Upper lobe of right lung (tissue), 1 donor: ENCODE results near the gene PXDC1. TPM values are rescaled to one million over a fixed set of nuclear protein-coding genes. Genes with fewer than 3 reads are reported as not detected.
A peak's percentile ranks its signal among the peaks of the same experiment; 100 is the strongest.

Experiments
- ATAC-seq: fragments of 200-7000 bp; cut with Tn5 transposase; one replicate; pipeline ENCODE4 v1.9.1; 2020; ENCODE audit warnings: mild to moderate bottlenecking, moderate library complexity
- DNase-seq: peaks from one replicate; pipeline ENCODE4 v3.0.0-alpha.2; 2020
- H3K27ac ChIP-seq: fragments of 200-600 bp; one replicate; pipeline ENCODE4 v1.8.0; 2022
- H3K27me3 ChIP-seq: fragments of 200-600 bp; one replicate; pipeline ENCODE4 v1.8.0; 2022; ENCODE audit warnings: mild to moderate bottlenecking
- H3K36me3 ChIP-seq: fragments of 200-600 bp; one replicate; pipeline ENCODE4 v1.8.0; 2022
- H3K4me1 ChIP-seq: fragments of 200-600 bp; one replicate; pipeline ENCODE4 v1.8.0; 2022
- H3K4me3 ChIP-seq: fragments of 200-600 bp; one replicate; pipeline ENCODE4 v1.8.0; 2022; ENCODE audit warnings: mild to moderate bottlenecking
- H3K9me3 ChIP-seq: fragments of 200-600 bp; one replicate; pipeline ENCODE4 v1.8.0; 2022
- intact Hi-C: fragments of 100-400 bp; cut with DNase I; formaldehyde crosslinking; loops from one replicate; pipeline ENCODE4 v1.11.0; 2022
- long read RNA-seq: library from polyadenylated mRNA; unstranded; transcript quantifications from one replicate; pipeline ENCODE4 v2.0.0, GENCODE V29; 2021
- total RNA-seq: library from RNA; stranded (reverse); fragmentation: NEBNext Ultra II Directional; extraction: Animal tissue kit (Norgen Biotek cat#: 25700); gene quantifications from one replicate; pipeline ENCODE4 v1.2.1, GENCODE V29; 2021
- TF ChIP-seq, protein P1 (sequence below): fragments of 200-600 bp; IDR thresholded peaks from one replicate; pipeline ENCODE4 v1.8.0; 2022; ENCODE audit warnings: antibody characterized with exemption
- donor health status: DM: no; HTN: yes; CAD: no; lungs with severe emphysema.

The PXDC1 gene, protein sequence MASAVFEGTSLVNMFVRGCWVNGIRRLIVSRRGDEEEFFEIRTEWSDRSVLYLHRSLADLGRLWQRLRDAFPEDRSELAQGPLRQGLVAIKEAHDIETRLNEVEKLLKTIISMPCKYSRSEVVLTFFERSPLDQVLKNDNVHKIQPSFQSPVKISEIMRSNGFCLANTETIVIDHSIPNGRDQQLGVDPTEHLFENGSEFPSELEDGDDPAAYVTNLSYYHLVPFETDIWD
- 70.8 TPM for total RNA-seq
- long read RNA-seq, transcript PXDC1-202 (5 exons, 2,190 nt): major isoform, 142 of 171 reads
- long read RNA-seq, partial matches to known transcripts: 7 of 171 reads
- long read RNA-seq, other reads (novel, unspliced or antisense): 22 of 171 reads

DNA sequence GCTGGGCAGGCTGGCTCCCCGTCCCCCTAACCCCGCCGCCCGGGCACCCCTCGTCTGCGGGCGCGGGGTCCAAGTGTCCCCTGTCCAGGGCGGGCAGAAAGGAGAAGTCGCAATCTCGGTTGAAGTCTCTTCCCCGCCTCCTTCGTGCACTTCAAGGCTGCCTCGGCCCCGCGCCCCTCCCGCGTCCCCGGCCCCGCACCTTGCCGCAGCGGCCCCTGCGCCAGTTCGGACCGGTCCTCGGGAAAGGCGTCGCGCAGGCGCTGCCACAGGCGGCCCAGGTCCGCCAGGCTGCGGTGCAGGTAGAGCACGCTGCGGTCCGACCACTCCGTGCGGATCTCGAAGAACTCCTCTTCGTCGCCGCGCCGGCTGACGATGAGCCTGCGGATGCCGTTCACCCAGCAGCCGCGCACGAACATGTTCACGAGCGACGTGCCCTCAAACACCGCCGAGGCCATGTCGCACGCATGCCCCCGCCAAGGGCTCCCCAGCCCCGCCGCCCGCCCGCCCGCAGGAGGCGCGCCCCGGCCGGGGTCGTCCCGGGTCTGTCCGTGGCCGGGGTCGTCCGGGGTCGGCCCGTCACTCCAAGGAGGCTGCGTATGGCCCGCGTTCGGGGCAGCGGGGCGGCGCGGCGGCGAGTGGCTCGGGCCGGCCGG lies at the start of gene PXDC1:
Gene PXDC1 (minus strand): TSS at position 637 of the 653 bp plus-strand sequence. CDS start 182 bp downstream, at position 455.
- H3K4me1 ChIP-seq: peaks cover 41% of the 10 kb centered on the region
- TF ChIP-seq, protein P1, sequence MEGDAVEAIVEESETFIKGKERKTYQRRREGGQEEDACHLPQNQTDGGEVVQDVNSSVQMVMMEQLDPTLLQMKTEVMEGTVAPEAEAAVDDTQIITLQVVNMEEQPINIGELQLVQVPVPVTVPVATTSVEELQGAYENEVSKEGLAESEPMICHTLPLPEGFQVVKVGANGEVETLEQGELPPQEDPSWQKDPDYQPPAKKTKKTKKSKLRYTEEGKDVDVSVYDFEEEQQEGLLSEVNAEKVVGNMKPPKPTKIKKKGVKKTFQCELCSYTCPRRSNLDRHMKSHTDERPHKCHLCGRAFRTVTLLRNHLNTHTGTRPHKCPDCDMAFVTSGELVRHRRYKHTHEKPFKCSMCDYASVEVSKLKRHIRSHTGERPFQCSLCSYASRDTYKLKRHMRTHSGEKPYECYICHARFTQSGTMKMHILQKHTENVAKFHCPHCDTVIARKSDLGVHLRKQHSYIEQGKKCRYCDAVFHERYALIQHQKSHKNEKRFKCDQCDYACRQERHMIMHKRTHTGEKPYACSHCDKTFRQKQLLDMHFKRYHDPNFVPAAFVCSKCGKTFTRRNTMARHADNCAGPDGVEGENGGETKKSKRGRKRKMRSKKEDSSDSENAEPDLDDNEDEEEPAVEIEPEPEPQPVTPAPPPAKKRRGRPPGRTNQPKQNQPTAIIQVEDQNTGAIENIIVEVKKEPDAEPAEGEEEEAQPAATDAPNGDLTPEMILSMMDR: no peak

DNA sequence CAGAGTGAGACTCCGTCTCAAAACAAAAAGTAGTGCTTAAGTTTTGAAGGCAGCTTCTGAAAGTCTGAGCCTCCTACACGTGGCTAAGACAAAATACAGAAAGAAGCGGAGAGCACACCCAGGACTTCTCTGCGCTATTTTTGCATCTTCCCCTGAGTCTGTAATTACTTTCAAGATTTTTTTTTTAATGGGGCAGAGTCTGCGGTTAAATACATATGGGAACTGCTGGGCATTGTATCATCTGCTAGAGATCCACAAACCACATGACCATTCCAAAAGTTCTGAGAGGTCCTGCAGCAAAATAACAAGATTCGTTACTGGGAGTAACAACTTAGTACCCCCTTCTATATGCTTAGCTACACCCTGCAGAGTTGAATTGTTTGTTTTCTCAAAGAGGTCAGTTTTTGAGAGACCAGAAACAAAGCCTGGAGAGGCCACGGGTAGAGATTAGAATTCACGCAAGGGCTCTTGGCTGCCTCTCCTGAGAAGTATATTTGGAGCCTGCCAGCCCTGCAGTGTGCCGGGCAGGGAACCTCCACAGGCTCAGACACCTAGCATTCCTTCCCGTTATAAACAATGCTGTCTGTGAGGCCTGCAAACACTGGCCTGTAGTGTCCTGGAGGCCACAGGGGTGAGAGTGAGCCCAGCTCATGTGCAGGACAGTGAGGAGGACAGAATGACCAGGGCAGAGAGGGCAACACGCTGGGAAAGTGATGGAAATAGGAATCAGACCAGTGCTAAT lies 49.5 kb upstream of the PXDC1 start:
- Histone ChIP-seq H3K27me3 (no peaks in the 10 kb centered on the region), H3K4me1 (peaks cover 45% of the 10 kb centered on the region)
- no peak for DNase-seq

More for the DNA sequence above, at the start of gene PXDC1:
- DNase-seq (peak; percentile 75), ATAC-seq (peak; percentile 1)
- no peaks in the 10 kb centered on the region for H3K36me3 ChIP-seq
- H3K27ac ChIP-seq: peak within 1 kb of the TSS; percentile 98
- intact Hi-C loops: no loop called here
- H3K27me3 ChIP-seq: no peaks in the 10 kb centered on the region
- H3K4me3 ChIP-seq: peak within 1 kb of the TSS; percentile 81
- H3K9me3 ChIP-seq: no peaks in the 10 kb centered on the region

DNA sequence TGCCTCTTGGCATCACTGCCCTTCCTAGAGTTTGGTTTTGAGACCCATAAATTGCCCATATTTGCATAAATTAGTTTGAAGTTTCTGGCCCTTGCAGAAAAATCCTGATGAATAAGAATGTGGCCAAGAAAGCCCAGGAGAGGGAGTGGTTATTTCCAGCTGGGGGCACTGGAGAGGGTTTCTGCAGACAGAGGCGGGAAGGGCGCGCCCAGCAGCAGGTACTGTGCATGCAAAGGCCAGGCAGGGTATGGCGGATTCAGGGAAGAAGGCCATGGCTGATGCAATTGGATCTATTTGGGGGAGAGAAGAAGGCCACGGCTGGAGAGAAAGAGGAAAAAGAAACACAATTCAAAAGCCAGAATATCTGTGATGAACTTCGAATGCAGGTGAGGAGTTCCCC lies 48.2 kb upstream of the PXDC1 start:
- no peaks in the 10 kb centered on the region for H3K9me3 ChIP-seq
- TF ChIP-seq, protein P1: no peak
- H3K4me1 ChIP-seq: peaks cover 48% of the 10 kb centered on the region
- intact Hi-C loops: no loop called here
- DNase-seq (no peak), ATAC-seq (no peak)
- H3K27ac ChIP-seq: no peak overlapping the region
- H3K36me3 ChIP-seq: no peaks in the 10 kb centered on the region
- no peak overlapping the region for H3K4me3 ChIP-seq
- no peaks in the 10 kb centered on the region for H3K27me3 ChIP-seq

More for the DNA sequence above, 49.5 kb upstream of the PXDC1 start:
- ATAC-seq: peak; percentile 76
- intact Hi-C loops: no loop called here
- TF ChIP-seq, protein P1: no peak
- H3K4me3 ChIP-seq: no peak overlapping the region
- H3K36me3 ChIP-seq: no peaks in the 10 kb centered on the region
- H3K27ac ChIP-seq: no peak overlapping the region
- no peaks in the 10 kb centered on the region for H3K9me3 ChIP-seq

DNA sequence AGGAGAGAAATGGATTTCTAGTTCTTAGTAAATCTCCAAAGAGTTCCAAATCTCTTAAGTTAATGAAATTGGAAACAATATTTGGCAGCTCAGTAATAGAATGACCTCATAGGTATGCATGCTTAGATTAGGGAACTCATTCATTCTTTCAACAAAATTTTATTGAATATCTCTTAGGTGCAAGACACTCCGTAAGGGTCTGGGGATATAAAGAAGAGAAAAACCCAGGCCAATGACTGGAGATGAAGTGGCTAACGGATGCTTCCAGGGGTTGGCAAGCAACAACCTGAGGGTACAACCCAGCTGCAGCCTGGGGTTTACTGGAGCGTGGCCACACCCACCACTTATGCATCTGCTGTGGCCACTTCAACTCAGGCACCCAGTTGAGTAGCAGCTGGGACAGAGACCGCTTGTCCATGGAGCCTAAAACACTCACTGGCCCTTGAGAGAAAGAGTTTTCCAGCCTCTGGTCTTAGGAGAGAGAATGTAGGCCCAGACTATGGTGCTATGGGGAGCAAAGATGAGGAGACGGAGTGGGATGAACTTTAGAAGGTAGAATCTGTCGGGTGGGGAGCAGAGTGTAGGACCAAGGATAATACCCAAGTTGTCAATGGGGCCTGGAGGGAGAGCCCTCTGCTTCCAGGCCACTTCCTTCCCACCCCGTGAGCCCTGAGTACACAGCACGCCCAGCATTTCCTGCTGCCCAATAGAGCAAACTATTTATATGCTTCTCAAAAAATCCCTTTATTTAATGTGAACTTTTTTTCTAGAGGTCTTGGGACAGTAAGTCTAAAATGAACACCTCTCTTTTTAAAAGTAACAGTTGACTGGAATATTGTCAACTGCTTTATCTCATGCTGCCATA lies 46.8 kb upstream of the PXDC1 start:
- Histone ChIP-seq H3K36me3 (no peaks in the 10 kb centered on the region), H3K9me3 (no peaks in the 10 kb centered on the region), H3K27me3 (no peaks in the 10 kb centered on the region), H3K27ac (peak overlapping the region; percentile 53), H3K4me1 (peaks cover 38% of the 10 kb centered on the region), H3K4me3 (no peak overlapping the region)
- TF ChIP-seq, protein P1: no peak
- DNase-seq (no peak), ATAC-seq (peak; percentile 69)
- intact Hi-C loops: no loop called here
